Thyroid gland (tissue), 4 donors: ENCODE data around the gene PHLDB1.

Source experiments
- CTCF ChIP-seq, 6 experiments: fragments of 200-600 bp in 3 of 6; fragments of 450-650 bp in 3 of 6; sonication (generic) in 3 of 6; IDR thresholded peaks; one replicate each; pipeline ENCODE4 v1.5.1; 2016 to 2019; ENCODE audit warnings: antibody characterized with exemption in 6 of 6, mild to moderate bottlenecking in 2 of 6, inconsistent platforms in 1 of 6, moderate library complexity in 1 of 6
- POLR2A ChIP-seq, 2 donors: fragments of 450-650 bp; IDR thresholded peaks; one replicate each; pipeline ENCODE4 v1.6.1; 2017; ENCODE audit warnings: antibody characterized with exemption in 2 of 2, mild to moderate bottlenecking in 2 of 2, moderate library complexity in 1 of 2

GRCh38 chr11:118663381-118663780 lies 56.0 kb downstream of the PHLDB1 start:
- no peak for TF ChIP-seq CTCF (IDR thresholded peaks at IDR 0.05)
- no peak for TF ChIP-seq POLR2A (IDR thresholded peaks at IDR 0.05)
